Parathyroid adenoma (tissue), 2 donors: ENCODE measurements around the gene NPAS2.

Source experiments
- H2AFZ ChIP-seq: fragments of 300-600 bp; sonication (generic); one replicate; pipeline ENCODE4 v1.7.0; 2017; ENCODE audit warnings: antibody characterized with exemption, mild to moderate bottlenecking
- H3K27ac ChIP-seq: fragments of 300-600 bp; sonication (generic); one replicate; pipeline ENCODE4 v1.7.0; 2017
- H3K27me3 ChIP-seq: fragments of 300-600 bp; sonication (generic); one replicate; pipeline ENCODE4 v1.7.0; 2017; ENCODE audit warnings: low read length; ENCODE audit not compliant: control insufficient read depth, insufficient read depth
- H3K36me3 ChIP-seq: fragments of 300-600 bp; sonication (generic); one replicate; pipeline ENCODE4 v1.7.0; 2017; ENCODE audit warnings: low read length; ENCODE audit not compliant: control insufficient read depth, insufficient read depth
- H3K4me1 ChIP-seq: fragments of 300-600 bp; sonication (generic); one replicate; pipeline ENCODE4 v1.7.0; 2017; ENCODE audit warnings: control low read depth
- H3K4me2 ChIP-seq: fragments of 300-600 bp; sonication (generic); one replicate; pipeline ENCODE4 v1.7.0; 2017; ENCODE audit warnings: low read length
- H3K4me3 ChIP-seq: fragments of 300-600 bp; sonication (generic); one replicate; pipeline ENCODE4 v1.7.0; 2017; ENCODE audit warnings: low read depth, low read length
- H3K79me2 ChIP-seq: fragments of 300-600 bp; sonication (generic); one replicate; pipeline ENCODE4 v1.7.0; 2017; ENCODE audit warnings: control low read depth
- H3K9ac ChIP-seq: fragments of 300-600 bp; sonication (generic); one replicate; pipeline ENCODE4 v1.7.0; 2017; ENCODE audit warnings: mild to moderate bottlenecking
- H3K9me3 ChIP-seq: fragments of 300-600 bp; sonication (generic); one replicate; pipeline ENCODE4 v1.7.0; 2017; ENCODE audit warnings: low read length; ENCODE audit not compliant: control insufficient read depth
- TF ChIP-seq, protein P1 (sequence below): fragments of 300-600 bp; sonication (generic); IDR thresholded peaks from one replicate; pipeline ENCODE4 v1.7.0; 2017; ENCODE audit warnings: antibody characterized with exemption, mild to moderate bottlenecking
- donor health status: primary hyperparathyroidism.

Gene NPAS2

DNA sequence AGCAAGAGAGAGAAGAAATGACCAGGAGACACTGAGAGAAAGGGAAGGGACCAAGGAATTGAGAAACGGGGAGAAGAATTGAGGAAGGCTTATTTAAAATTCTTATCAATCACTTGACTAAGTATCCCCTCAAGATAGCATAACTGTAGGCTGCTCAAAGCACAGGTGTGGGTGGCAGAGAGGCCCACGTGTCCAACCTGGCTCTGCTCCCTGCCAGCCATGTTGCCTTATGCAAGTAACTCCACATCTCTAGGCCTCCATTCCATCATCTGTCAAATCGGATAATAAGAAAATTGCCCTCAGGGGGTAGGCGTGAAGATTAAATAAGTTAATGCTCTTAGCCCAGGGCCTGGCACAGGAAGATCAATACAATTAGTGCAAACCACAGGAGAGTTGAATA lies 7.4 kb upstream of the NPAS2 start:
- Histone ChIP-seq H3K4me2 (no peak overlapping the region), H3K79me2 (no peaks in the 10 kb centered on the region), H3K36me3 (no peaks in the 10 kb centered on the region), H2AFZ (no peak overlapping the region), H3K9me3 (no peaks in the 10 kb centered on the region), H3K27ac (no peak overlapping the region), H3K4me1 (no peaks in the 10 kb centered on the region), H3K4me3 (no peak overlapping the region), H3K9ac (no peak overlapping the region), H3K27me3 (no peaks in the 10 kb centered on the region)
- TF ChIP-seq, protein P1, sequence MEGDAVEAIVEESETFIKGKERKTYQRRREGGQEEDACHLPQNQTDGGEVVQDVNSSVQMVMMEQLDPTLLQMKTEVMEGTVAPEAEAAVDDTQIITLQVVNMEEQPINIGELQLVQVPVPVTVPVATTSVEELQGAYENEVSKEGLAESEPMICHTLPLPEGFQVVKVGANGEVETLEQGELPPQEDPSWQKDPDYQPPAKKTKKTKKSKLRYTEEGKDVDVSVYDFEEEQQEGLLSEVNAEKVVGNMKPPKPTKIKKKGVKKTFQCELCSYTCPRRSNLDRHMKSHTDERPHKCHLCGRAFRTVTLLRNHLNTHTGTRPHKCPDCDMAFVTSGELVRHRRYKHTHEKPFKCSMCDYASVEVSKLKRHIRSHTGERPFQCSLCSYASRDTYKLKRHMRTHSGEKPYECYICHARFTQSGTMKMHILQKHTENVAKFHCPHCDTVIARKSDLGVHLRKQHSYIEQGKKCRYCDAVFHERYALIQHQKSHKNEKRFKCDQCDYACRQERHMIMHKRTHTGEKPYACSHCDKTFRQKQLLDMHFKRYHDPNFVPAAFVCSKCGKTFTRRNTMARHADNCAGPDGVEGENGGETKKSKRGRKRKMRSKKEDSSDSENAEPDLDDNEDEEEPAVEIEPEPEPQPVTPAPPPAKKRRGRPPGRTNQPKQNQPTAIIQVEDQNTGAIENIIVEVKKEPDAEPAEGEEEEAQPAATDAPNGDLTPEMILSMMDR = no peak

DNA sequence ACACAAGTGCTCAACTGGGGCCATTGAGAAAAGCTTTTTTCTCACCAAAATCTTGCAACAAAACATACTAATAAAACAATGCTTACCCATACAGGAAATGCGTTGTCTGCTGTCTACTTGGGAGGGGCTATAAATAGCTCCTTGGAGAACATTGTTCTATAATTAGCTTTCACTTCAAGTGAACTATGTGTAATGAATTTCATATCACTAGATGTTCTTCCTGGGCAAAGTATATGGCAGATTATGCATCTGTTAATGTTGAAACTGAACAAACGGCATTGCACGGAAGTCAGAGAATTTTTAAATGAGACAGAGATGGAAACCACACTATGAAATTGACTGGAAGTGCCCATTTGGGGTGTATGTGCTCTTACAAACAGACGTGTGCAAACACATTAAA lies 6.4 kb upstream of the NPAS2 start:
- Histone ChIP-seq H3K4me3 (no peak overlapping the region), H2AFZ (no peak overlapping the region), H3K27me3 (no peaks in the 10 kb centered on the region), H3K4me2 (no peak overlapping the region), H3K9ac (no peak overlapping the region), H3K79me2 (no peaks in the 10 kb centered on the region), H3K27ac (no peak overlapping the region), H3K36me3 (no peaks in the 10 kb centered on the region), H3K9me3 (no peaks in the 10 kb centered on the region), H3K4me1 (no peaks in the 10 kb centered on the region)
- TF ChIP-seq, protein P1 = no peak

DNA sequence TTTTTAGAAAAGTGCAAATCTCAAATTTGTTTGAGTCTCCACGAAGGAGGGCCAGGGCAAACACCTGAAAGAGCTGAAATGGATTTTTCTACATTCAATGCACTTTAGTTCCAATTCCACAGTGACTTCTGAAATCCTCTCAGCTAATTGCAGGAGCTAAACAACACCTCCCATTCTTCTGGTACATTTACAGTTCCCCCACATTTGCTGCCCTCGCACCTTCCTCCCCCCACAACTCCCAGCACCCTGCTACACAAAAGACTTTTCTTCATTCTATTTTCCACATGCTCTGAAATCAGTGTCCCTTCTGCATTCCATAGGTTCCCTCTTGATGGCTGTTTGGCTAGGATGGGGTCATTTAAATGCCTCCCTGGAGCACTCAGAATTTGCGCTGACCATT lies 5.9 kb upstream of the NPAS2 start:
- Histone ChIP-seq H3K79me2 (no peaks in the 10 kb centered on the region), H3K9me3 (no peaks in the 10 kb centered on the region), H3K4me1 (no peaks in the 10 kb centered on the region), H2AFZ (no peak overlapping the region), H3K4me2 (no peak overlapping the region), H3K27ac (no peak overlapping the region), H3K9ac (no peak overlapping the region), H3K27me3 (no peaks in the 10 kb centered on the region), H3K4me3 (no peak overlapping the region), H3K36me3 (no peaks in the 10 kb centered on the region)
- TF ChIP-seq, protein P1 = no peak

GRCh38 chr2:100814453-100814852 lies 5.5 kb upstream of the NPAS2 start:
- H3K9ac ChIP-seq = no peak overlapping the region
- H3K4me3 ChIP-seq = no peak overlapping the region
- no peak overlapping the region for H2AFZ ChIP-seq
- no peaks in the 10 kb centered on the region for H3K4me1 ChIP-seq
- no peaks in the 10 kb centered on the region for H3K36me3 ChIP-seq
- H3K9me3 ChIP-seq = no peaks in the 10 kb centered on the region
- no peaks in the 10 kb centered on the region for H3K79me2 ChIP-seq
- no peaks in the 10 kb centered on the region for H3K27me3 ChIP-seq
- H3K4me2 ChIP-seq = no peak overlapping the region
- no peak overlapping the region for H3K27ac ChIP-seq
- TF ChIP-seq, protein P1 = no peak

GRCh38 chr2:100817388-100817985 lies 2.5 kb upstream of the NPAS2 start:
- Histone ChIP-seq H3K79me2 (no peaks in the 10 kb centered on the region), H3K9me3 (no peaks in the 10 kb centered on the region), H3K27ac (no peak overlapping the region), H3K27me3 (no peaks in the 10 kb centered on the region), H3K4me1 (no peaks in the 10 kb centered on the region), H3K4me2 (no peak overlapping the region), H3K36me3 (no peaks in the 10 kb centered on the region), H3K9ac (no peak overlapping the region), H3K4me3 (no peak overlapping the region), H2AFZ (no peak overlapping the region)
- TF ChIP-seq, protein P1 = no peak
